HepG2 (cell line): ENCODE measurements around the gene PLIN3. TPM values are rescaled to one million over a fixed set of nuclear protein-coding genes. Genes with fewer than 3 reads are reported as not detected.

Experiments
- ATAC-seq: fragments of 200-7000 bp; cut with Tn5 transposase; 3 replicates; pipeline ENCODE4 v1.9.1; 2020; ENCODE audit warnings: mild to moderate bottlenecking, moderate library complexity
- BruUV-seq: library from RNA; stranded (reverse); fragments of 400-500 nt; replicated peaks from 2 replicates; lab custom pipeline; 2021; lab: Mats Ljungman, UMichigan
- CTCF ChIA-PET: fragments of 300-600 bp; formaldehyde crosslinking; extraction: SDS; loops from one replicate; lab custom pipeline; 2021; ENCODE audit warnings: low total read pairs, inconsistent platforms, low intra/inter-chr PET ratio; lab: Yijun Ruan, JAX
- POLR2A ChIA-PET: fragments of 350-600 bp; sonication (Branson Sonifier 250); formaldehyde crosslinking; loops from one replicate; lab custom pipeline; 2020; ENCODE audit warnings: antibody characterized with exemption, inconsistent platforms; lab: Yijun Ruan, JAX
- DNase-seq: peaks from one replicate; pipeline ENCODE4 v3.0.0-alpha.2; 2015; ENCODE audit warnings: low spot score
- FAIRE-seq: peaks from 3 replicates; lab custom pipeline; 2011; peaks lifted over from hg19 to GRCh38; lab: Jason Lieb, UNC
- H2AFZ ChIP-seq: one replicate; pipeline ENCODE4 v1.6.1; 2011; ENCODE audit warnings: low read length, inconsistent platforms
- H3K27ac ChIP-seq: fragments of 300-600 bp; 3 replicates; pipeline ENCODE4 v1.8.0; 2011; ENCODE audit warnings: mixed run types, mild to moderate bottlenecking, mixed read lengths, low read length, inconsistent platforms; ENCODE audit not compliant: insufficient read depth; ENCODE audit errors: extremely low read length
- H3K27me3 ChIP-seq, 2 experiments: fragments of 200-600 bp in 1 of 2; 2 replicates in 1 of 2; 3 replicates in 1 of 2; pipeline versions ENCODE4 v1.6.0 to v1.8.0; 2011; ENCODE audit warnings: low read length in 2 of 2, mild to moderate bottlenecking in 2 of 2, moderate library complexity in 2 of 2, inconsistent platforms in 1 of 2; ENCODE audit not compliant: insufficient read depth in 2 of 2, control insufficient read depth in 1 of 2
- H3K36me3 ChIP-seq, 2 experiments: fragments of 200-600 bp in 1 of 2; replicated peaks in 1 of 2; 2 replicates in 1 of 2; 3 replicates in 1 of 2; pipeline versions ENCODE4 v1.5.1 to v1.8.0; 2011; ENCODE audit warnings: low read length in 2 of 2, inconsistent platforms in 1 of 2; ENCODE audit not compliant: insufficient read depth in 2 of 2, control insufficient read depth in 1 of 2
- H3K4me1 ChIP-seq: 2 replicates; pipeline ENCODE4 v1.5.1; 2012; ENCODE audit warnings: low read length, inconsistent platforms; ENCODE audit not compliant: insufficient read depth
- H3K4me2 ChIP-seq: 2 replicates; pipeline ENCODE4 v1.6.0; 2011; ENCODE audit warnings: low read depth, low read length, inconsistent platforms
- H3K4me3 ChIP-seq, 3 experiments: fragments of 200-600 bp in 1 of 3; sonication (generic), shearing (Covaris generic) in 1 of 3; replicated peaks in 1 of 3; 2 replicates each; pipeline ENCODE4 v1.5.1; 2011 to 2016; ENCODE audit warnings: low read length in 3 of 3, inconsistent platforms in 2 of 3, low read depth in 2 of 3, mild to moderate bottlenecking in 2 of 3, control low read depth in 1 of 3, mixed read lengths in 1 of 3; ENCODE audit not compliant: insufficient read depth in 1 of 3
- H3K79me2 ChIP-seq: one replicate; pipeline ENCODE4 v1.6.1; 2011; ENCODE audit warnings: low read length, inconsistent platforms; ENCODE audit not compliant: insufficient read depth
- H3K9ac ChIP-seq: 2 replicates; pipeline ENCODE4 v1.6.0; 2011; ENCODE audit warnings: mild to moderate bottlenecking, low read depth, low read length, inconsistent platforms; ENCODE audit not compliant: insufficient read depth
- H3K9me3 ChIP-seq: 2 replicates; pipeline ENCODE4 v1.5.1; 2012; ENCODE audit warnings: mild to moderate bottlenecking, low read length
- H4K20me1 ChIP-seq: 2 replicates; pipeline ENCODE4 v1.6.0; 2011; ENCODE audit warnings: inconsistent platforms, mild to moderate bottlenecking, low read length, moderate library complexity; ENCODE audit not compliant: insufficient read depth
- ATF7 ChIP-seq, 2 experiments: fragments of 450-650 bp in 1 of 2; sonication (generic) in 1 of 2; formaldehyde crosslinking in 1 of 2; IDR thresholded peaks; 2 replicates each; pipeline versions ENCODE4 v1.4.0 to v1.6.1; 2016 to 2020; ENCODE audit warnings: antibody characterized with exemption in 1 of 2, mild to moderate bottlenecking in 1 of 2, missing genetic modification reagents in 1 of 2
- DZIP1 ChIP-seq: sonication (generic); formaldehyde crosslinking; IDR thresholded peaks from 2 replicates; pipeline ENCODE4 v1.5.0; 2020; ENCODE audit warnings: mild to moderate bottlenecking, missing genetic modification reagents
- GRHL1 ChIP-seq: sonication (generic); formaldehyde crosslinking; conservative IDR thresholded peaks from 2 replicates; pipeline ENCODE4 v1.8.0; 2022; ENCODE audit warnings: missing genetic modification reagents
- IRF9 ChIP-seq: sonication (generic); formaldehyde crosslinking; IDR thresholded peaks from 2 replicates; pipeline ENCODE4 v1.8.0; 2022; ENCODE audit warnings: missing genetic modification reagents, mild to moderate bottlenecking, borderline replicate concordance
- JDP2 ChIP-seq: sonication (generic); formaldehyde crosslinking; IDR thresholded peaks from 2 replicates; pipeline ENCODE4 v1.8.1; 2022; ENCODE audit warnings: missing genetic modification reagents, borderline replicate concordance
- NFATC3 ChIP-seq: sonication (generic); formaldehyde crosslinking; IDR thresholded peaks from 2 replicates; pipeline ENCODE4 v1.5.1; 2020; ENCODE audit warnings: mild to moderate bottlenecking, missing genetic modification reagents
- SIX4 ChIP-seq: sonication (generic); formaldehyde crosslinking; IDR thresholded peaks from 2 replicates; pipeline ENCODE4 v1.4.0; 2020; ENCODE audit warnings: missing genetic modification reagents
- SMARCC2 ChIP-seq: fragments of 450-650 bp; IDR thresholded peaks from 2 replicates; pipeline ENCODE4 v1.6.1; 2017; ENCODE audit warnings: antibody characterized with exemption, mild to moderate bottlenecking
- SNAPC5 ChIP-seq: sonication (generic); formaldehyde crosslinking; IDR thresholded peaks from 2 replicates; pipeline ENCODE4 v1.8.1; 2023; ENCODE audit warnings: mild to moderate bottlenecking, missing genetic modification reagents, borderline replicate concordance
- SPEN ChIP-seq: sonication (generic); formaldehyde crosslinking; IDR thresholded peaks from 2 replicates; pipeline ENCODE4 v1.5.1; 2020; ENCODE audit warnings: low read depth, mild to moderate bottlenecking, missing genetic modification reagents
- THAP7 ChIP-seq: sonication (generic); formaldehyde crosslinking; IDR thresholded peaks from 2 replicates; pipeline ENCODE4 v1.8.1; 2023; ENCODE audit warnings: mild to moderate bottlenecking, missing genetic modification reagents
- ZNF317 ChIP-seq: sonication (generic); formaldehyde crosslinking; IDR thresholded peaks from 2 replicates; pipeline ENCODE4 v1.5.0; 2020; ENCODE audit warnings: mild to moderate bottlenecking, missing genetic modification reagents
- ZNF354B ChIP-seq: sonication (generic); formaldehyde crosslinking; IDR thresholded peaks from 2 replicates; pipeline ENCODE4 v1.8.0; 2022; ENCODE audit warnings: mild to moderate bottlenecking, missing genetic modification reagents
- ZNF44 ChIP-seq: sonication (generic); formaldehyde crosslinking; IDR thresholded peaks from 2 replicates; pipeline ENCODE4 v1.5.1; 2020; ENCODE audit warnings: mild to moderate bottlenecking, missing genetic modification reagents
- ZNF879 ChIP-seq: sonication (generic); formaldehyde crosslinking; IDR thresholded peaks from 2 replicates; pipeline ENCODE4 v1.8.1; 2023; ENCODE audit warnings: missing genetic modification reagents
- ZSCAN25 ChIP-seq: sonication (generic); formaldehyde crosslinking; IDR thresholded peaks from 2 replicates; pipeline ENCODE4 v1.8.0; 2022; ENCODE audit warnings: mild to moderate bottlenecking, missing genetic modification reagents
- WGBS: methylation state at CpG from one replicate; pipeline ENCODE4 v1.1.6; 2017; ENCODE audit warnings: low lambda C conversion rate; 5-methylcytosine and 5-hydroxymethylcytosine counted together
- in situ Hi-C: cut with HindIII; loops from 2 replicates; pipeline ENCODE4 v1.10.0; 2017; ENCODE audit warnings: low pct_unique_long_range_greater_than_20kb; ENCODE audit not compliant: extremely low pct_ligation_motif_present
- intact Hi-C: fragments of 100-400 bp; cut with micrococcal nuclease; formaldehyde crosslinking; loops from one replicate; pipeline ENCODE4 v1.10.0; 2022; ENCODE audit not compliant: unreplicated experiment
- polyA plus RNA-seq, 8 experiments: library from polyadenylated mRNA; depleted of rRNA in 3 of 8; stranded (reverse) in 7 of 8; unstranded in 1 of 8; fragments of >200 nt; fragmentation: Illumina TruSeq in 4 of 8; extraction: Trizol in 4 of 8; gene quantifications; 2 replicates each; pipeline versions ENCODE4 v1.2.1 to v1.2.3, GENCODE V29; 2011 to 2016; ENCODE audit warnings: low read depth in 4 of 8, missing spikeins in 1 of 8, mixed read lengths in 1 of 8; ENCODE audit not compliant: insufficient read depth in 1 of 8
- total RNA-seq, 5 experiments: library from RNA; depleted of rRNA; stranded (reverse); fragments of >200 nt; fragmentation: Illumina TruSeq; extraction: Trizol; gene quantifications; 2 replicates each; pipeline ENCODE4 v1.2.3, GENCODE V29; 2016; ENCODE audit warnings: low read depth in 1 of 5

PLIN3 gene
- total and polyA plus RNA-seq, 2 of the 13 experiments (the other 11 are each of a cell fraction or from before 2014, with no cell fraction given): 49.3 to 57.9 TPM

GRCh38 chr19:4807188-4807587 is 60.3 kb downstream of the PLIN3 start:
- FAIRE-seq (no peak), ATAC-seq (no peak), DNase-seq (no peak)
- ChIA-PET POLR2A (no interaction called here), CTCF (no interaction called here)
- no TSS peak for BruUV-seq
- in situ Hi-C loops: loop anchor here (5.0 kb wide), 1 partner anchor 45 kb away; no protein-coding TSS in a partner anchor
- Histone ChIP-seq H2AFZ (no peak overlapping the region), H3K4me2 (peak overlapping the region; percentile 45; the same call in 1 of the 2 replicates), H3K36me3 (no peaks in the 10 kb centered on the region), H3K27me3 (no peaks in the 10 kb centered on the region), H3K9me3 (no peaks in the 10 kb centered on the region), H3K27ac (no peak overlapping the region), H4K20me1 (no peaks in the 10 kb centered on the region), H3K9ac (no peak overlapping the region), H3K79me2 (no peaks in the 10 kb centered on the region), H3K4me1 (peaks cover 37% of the 10 kb centered on the region), H3K4me3 (no peak overlapping the region; a peak in 1 of 6 replicates)
- TF ChIP-seq ZNF44 (CRISPR knock-in tag) (no peak), IRF9 (CRISPR knock-in tag) (no peak), NFATC3 (CRISPR knock-in tag) (no peak), JDP2 (no peak), ZNF354B (CRISPR knock-in tag) (no peak), SMARCC2 (no peak), ZNF879 (CRISPR knock-in tag) (no peak), SNAPC5 (no peak), GRHL1 (no peak), SIX4 (CRISPR knock-in tag) (no peak), DZIP1 (CRISPR knock-in tag) (no peak), THAP7 (no peak), ZSCAN25 (CRISPR knock-in tag) (no peak), SPEN (no peak), ZNF317 (CRISPR knock-in tag) (no peak), ATF7 (IDR thresholded peaks at IDR 0.05) (no peak), ATF7 (CRISPR knock-in tag; IDR thresholded peaks at IDR 0.05) (no peak)
- intact Hi-C loops: no loop called here
- no CpG with 5 or more reads among the region's 6 CpGs for WGBS
